ENCODE data around the gene GARIN5B.

The GARIN5B gene

GRCh38 chr19:55312621-55313512 lies 50.2 kb downstream of the GARIN5B start:
- TF ChIP-seq ZFP30 (CRISPR knock-in tag; IDR thresholded peaks at IDR 0.05) (no peak), PPARA (CRISPR knock-in tag; IDR thresholded peaks at IDR 0.05; ENCODE audit: borderline replicate concordance) (no peak), ZNF565 (CRISPR knock-in tag; conservative IDR thresholded peaks at IDR 0.05; ENCODE audit: low read depth) (no peak), CREB5 (CRISPR knock-in tag; IDR thresholded peaks at IDR 0.05; ENCODE audit: low read depth) (no peak), TCF4 (CRISPR knock-in tag; IDR thresholded peaks at IDR 0.05; ENCODE audit: borderline replicate concordance) (no peak), ISL1 (CRISPR knock-in tag; IDR thresholded peaks at IDR 0.05) (no peak), RARB (CRISPR knock-in tag; IDR thresholded peaks at IDR 0.05) (no peak), CSDC2 (CRISPR knock-in tag; IDR thresholded peaks at IDR 0.05) (no peak), ZNF8 (CRISPR knock-in tag; IDR thresholded peaks at IDR 0.05) (no peak), SNAI2 (CRISPR knock-in tag; IDR thresholded peaks at IDR 0.05) (no peak), BACH2 (CRISPR knock-in tag; IDR thresholded peaks at IDR 0.05; ENCODE audit: borderline replicate concordance) (no peak), ZNF70 (CRISPR knock-in tag; IDR thresholded peaks at IDR 0.05) (no peak), ZC3H10 (CRISPR knock-in tag; IDR thresholded peaks at IDR 0.05) (no peak), OSR1 (CRISPR knock-in tag; IDR thresholded peaks at IDR 0.05) (no peak)
- TF ChIP-seq, protein P1, sequence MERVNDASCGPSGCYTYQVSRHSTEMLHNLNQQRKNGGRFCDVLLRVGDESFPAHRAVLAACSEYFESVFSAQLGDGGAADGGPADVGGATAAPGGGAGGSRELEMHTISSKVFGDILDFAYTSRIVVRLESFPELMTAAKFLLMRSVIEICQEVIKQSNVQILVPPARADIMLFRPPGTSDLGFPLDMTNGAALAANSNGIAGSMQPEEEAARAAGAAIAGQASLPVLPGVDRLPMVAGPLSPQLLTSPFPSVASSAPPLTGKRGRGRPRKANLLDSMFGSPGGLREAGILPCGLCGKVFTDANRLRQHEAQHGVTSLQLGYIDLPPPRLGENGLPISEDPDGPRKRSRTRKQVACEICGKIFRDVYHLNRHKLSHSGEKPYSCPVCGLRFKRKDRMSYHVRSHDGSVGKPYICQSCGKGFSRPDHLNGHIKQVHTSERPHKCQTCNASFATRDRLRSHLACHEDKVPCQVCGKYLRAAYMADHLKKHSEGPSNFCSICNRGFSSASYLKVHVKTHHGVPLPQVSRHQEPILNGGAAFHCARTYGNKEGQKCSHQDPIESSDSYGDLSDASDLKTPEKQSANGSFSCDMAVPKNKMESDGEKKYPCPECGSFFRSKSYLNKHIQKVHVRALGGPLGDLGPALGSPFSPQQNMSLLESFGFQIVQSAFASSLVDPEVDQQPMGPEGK (CRISPR knock-in tag; IDR thresholded peaks at IDR 0.05; ENCODE audit: borderline replicate concordance) = no peak
- TF ChIP-seq, protein P2, sequence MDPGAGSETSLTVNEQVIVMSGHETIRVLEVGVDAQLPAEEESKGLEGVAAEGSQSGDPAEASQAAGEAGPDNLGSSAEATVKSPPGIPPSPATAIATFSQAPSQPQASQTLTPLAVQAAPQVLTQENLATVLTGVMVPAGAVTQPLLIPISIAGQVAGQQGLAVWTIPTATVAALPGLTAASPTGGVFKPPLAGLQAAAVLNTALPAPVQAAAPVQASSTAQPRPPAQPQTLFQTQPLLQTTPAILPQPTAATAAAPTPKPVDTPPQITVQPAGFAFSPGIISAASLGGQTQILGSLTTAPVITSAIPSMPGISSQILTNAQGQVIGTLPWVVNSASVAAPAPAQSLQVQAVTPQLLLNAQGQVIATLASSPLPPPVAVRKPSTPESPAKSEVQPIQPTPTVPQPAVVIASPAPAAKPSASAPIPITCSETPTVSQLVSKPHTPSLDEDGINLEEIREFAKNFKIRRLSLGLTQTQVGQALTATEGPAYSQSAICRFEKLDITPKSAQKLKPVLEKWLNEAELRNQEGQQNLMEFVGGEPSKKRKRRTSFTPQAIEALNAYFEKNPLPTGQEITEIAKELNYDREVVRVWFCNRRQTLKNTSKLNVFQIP (CRISPR knock-in tag; IDR thresholded peaks at IDR 0.05; ENCODE audit: borderline replicate concordance, low read depth) = no peak
- ATAC-seq = no peak; the same call in 2 of the 3 replicates

GRCh38 chr19:55311797-55312196 lies 51.3 kb downstream of the GARIN5B start:
- ATAC-seq = no peak
- TF ChIP-seq ZNF8 (CRISPR knock-in tag; IDR thresholded peaks at IDR 0.05) (no peak), ESRRG (CRISPR knock-in tag; IDR thresholded peaks at IDR 0.05) (no peak), ARNTL (CRISPR knock-in tag; IDR thresholded peaks at IDR 0.05; ENCODE audit: borderline replicate concordance, low read depth) (no peak), CREB5 (CRISPR knock-in tag; IDR thresholded peaks at IDR 0.05; ENCODE audit: low read depth) (no peak), BACH2 (CRISPR knock-in tag; IDR thresholded peaks at IDR 0.05; ENCODE audit: borderline replicate concordance) (no peak), GLIS3 (CRISPR knock-in tag; IDR thresholded peaks at IDR 0.05) (no peak), ZC3H10 (CRISPR knock-in tag; IDR thresholded peaks at IDR 0.05) (no peak), PPARA (CRISPR knock-in tag; IDR thresholded peaks at IDR 0.05; ENCODE audit: borderline replicate concordance) (no peak), ZNF565 (CRISPR knock-in tag; conservative IDR thresholded peaks at IDR 0.05; ENCODE audit: low read depth) (no peak)
- TF ChIP-seq, protein P1 (CRISPR knock-in tag; IDR thresholded peaks at IDR 0.05; ENCODE audit: borderline replicate concordance) = no peak
- TF ChIP-seq, protein P2 (CRISPR knock-in tag; IDR thresholded peaks at IDR 0.05; ENCODE audit: borderline replicate concordance, low read depth) = no peak
